Left hindlimb (tissue), 1 donor: ENCODE results near the gene PRUNE2.
"Not testable (repeated sequence)": the region's sequence is repeated elsewhere in the genome, so short reads cannot be mapped to it uniquely, and the experiment has no call there.

ENCODE experiments used
- DNase-seq: peaks from one replicate; pipeline ENCODE4 v3.0.0-alpha.2; 2018

PRUNE2 gene

DNA sequence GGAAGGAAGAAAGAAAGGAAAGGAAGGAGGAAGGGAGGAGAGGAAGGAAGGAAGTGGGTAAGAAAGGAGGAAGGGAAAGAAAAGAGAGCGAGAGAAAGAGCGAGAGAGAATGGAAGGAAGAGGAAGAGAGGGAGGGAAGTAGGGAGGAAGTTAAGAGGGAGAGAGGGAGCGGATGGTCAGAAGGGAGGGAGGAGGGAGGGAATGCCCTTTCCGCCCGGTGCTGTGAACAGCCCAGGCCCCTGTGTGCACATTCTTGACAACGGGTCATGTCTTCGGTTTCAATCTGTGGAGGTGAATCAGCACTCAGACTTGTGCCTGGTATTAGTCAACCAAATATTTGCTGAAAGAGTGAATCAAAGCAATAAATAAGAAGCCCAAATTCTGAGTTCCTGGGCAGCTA lies 39.2 kb downstream of the PRUNE2 start:
- DNase-seq, result no peak

DNA sequence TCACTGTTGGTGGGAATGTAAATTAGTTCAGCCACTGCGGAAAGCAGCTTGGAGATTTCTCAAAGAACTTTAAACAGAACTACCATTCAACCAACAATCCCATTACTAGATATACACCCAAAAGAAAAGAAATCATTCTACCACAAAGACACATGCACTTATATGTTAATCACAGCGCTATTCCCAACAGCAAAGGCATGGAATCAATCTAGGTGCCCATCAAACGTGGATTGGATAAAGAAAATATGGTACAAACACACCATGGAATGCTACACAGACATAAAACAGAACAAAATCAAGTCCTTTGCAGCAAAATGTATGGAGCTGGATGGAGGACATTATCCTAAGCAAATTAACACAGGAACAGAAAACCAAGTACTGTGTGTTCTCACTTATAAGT lies 42.1 kb downstream of the PRUNE2 start:
- no peak for DNase-seq

DNA sequence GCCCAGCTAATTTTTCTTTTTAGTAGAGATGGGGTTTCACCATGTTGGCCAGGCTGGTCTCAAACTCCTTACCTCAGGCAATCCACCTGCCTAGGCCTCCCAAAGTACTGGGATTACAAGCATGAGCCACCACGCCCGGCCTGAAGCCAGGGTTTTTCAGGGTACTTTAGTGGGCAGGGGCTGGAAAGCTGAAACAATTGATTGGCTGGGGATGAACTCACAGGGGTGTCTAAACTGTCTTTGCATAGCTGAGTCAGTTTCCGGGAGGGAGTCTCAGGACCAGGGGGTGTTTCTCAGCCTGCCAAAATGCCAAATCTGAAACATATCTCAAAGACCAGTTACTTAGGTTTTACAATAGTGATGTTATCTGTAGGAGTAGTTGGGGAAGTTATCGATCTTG lies 46.1 kb downstream of the PRUNE2 start:
- DNase-seq, result no peak

DNA sequence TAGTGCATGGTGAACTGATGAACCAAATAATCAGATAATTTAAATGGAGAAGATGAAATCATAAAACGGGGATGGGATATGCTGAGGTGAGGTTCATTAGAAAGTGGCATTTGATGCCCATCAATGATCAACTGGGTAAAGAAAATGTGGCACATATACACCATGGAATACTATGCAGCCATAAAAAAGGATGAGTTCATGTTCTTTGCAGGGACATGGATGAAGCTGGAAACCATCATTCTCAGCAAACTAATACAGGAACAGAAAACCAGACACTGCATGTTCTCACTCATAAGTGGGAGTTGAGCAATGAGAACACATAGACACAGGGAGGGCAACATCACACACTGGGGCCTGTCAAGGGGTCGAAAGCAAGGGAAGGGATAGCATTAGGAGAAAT lies 47.7 kb downstream of the PRUNE2 start:
- DNase-seq, result not testable (repeated sequence)

DNA sequence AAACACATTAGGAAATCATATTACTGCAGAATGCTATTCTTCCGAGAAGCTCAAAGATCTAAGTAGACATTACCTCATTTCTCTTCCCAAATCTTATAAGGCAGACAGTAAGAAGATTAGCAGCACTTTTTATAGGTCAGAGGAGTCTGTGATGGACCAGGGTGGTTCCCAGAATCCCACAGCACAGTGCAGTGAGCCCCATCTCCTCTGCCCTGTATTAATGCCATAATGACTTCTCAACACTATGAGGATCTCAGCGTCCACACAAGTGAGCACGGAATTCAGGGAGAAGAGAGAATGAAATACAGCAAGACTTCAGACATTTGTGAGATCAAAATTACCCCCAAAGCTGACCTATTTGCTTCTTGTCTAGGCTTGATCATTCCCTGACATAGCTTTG lies 49.9 kb downstream of the PRUNE2 start:
- DNase-seq, result no peak

GRCh38 chr9:76855015-76855414 lies 50.9 kb downstream of the PRUNE2 start:
- DNase-seq, result no peak

DNA sequence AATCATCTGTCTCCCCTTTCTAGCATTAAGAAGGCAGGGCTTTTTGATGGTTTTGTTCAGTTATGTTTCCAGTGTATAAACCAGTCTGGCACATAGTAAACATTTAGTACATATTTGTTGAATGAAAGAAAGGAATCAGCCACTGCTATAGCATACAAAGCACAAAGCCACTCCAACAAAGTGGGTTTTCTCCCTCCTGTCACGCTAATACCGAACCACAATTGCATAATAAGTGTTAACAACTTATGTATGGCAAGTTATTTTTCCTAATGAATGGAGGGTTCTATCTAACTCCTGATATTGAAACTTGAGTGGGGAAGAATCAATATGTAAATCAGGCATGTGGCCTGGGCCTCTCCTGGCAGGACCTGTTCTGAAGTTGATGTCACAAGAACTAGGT lies 53.9 kb downstream of the PRUNE2 start:
- DNase-seq, result no peak

DNA sequence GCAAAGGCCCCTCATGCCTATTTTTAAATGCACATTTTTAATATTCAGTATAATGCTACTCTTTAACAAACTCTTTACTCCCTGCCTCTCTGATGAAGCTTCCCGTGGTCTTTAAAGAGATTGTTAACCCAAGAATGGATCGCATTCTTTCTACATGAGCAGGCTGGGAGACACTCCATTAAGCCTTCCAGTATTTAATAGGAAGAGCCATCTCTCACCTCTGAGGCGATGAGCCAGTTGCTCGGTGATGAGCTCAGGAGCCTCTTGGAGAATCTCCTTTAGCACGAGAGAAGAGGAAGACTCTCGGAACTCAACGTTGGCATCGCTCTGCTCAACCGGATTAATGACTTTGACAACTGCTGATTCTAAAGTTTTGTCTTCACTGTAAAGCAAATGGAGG lies 59.6 kb downstream of the PRUNE2 start:
- DNase-seq, result no peak

DNA sequence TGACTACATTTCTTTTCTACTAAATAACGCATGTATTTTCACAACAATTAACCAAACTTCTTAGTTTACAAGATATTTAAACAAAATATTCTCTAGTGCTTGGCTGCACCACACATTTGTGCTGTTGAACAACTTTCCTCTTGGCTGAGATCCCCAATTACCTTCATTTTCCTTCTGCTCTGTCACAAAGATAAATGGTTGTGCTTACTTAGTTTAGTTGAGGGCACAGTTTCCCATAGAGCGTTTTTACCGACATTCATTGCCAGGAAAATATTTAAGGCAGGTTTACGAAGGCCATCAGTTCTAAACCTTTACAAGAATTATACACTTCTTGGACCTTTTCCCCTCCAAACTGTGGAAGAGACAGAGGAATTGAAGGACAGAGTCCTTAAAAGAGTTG lies 60.7 kb downstream of the PRUNE2 start:
- no peak for DNase-seq

DNA sequence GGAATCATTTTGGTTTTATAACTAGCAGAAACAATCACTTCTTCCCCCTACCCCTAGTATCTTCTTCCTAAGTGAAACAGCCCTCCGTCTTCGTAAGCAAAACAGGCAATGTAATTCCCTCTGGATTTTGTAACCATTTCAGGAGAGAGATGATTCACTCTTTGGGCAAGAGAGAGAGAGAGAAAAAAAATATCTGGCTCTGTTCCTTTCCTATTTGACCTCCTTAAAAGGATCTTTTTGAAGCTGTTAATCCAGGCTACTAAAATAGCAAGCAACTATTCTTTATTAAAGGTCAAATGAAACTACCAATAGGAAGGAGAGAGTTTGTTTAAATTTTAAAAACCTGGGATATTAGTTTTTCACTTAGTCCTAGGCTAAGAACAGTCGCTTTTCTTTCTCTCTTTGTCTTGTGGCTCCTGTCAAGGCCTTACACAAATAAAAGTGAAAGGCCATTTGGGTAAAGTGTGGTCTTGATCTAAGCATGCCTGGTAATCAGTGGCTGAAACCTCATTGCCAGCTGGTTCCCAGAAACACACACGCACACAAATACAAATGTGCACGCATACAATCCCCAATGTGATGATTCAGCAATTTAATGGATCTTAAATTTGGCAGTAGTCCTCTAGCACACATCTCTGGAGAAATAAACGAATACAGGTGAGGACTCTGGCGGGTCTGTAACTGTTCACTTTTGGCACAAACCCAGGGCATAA lies 70.2 kb downstream of the PRUNE2 start:
- DNase-seq, result no peak

GRCh38 chr9:76828447-76828846 lies 77.5 kb downstream of the PRUNE2 start:
- DNase-seq, result no peak

DNA sequence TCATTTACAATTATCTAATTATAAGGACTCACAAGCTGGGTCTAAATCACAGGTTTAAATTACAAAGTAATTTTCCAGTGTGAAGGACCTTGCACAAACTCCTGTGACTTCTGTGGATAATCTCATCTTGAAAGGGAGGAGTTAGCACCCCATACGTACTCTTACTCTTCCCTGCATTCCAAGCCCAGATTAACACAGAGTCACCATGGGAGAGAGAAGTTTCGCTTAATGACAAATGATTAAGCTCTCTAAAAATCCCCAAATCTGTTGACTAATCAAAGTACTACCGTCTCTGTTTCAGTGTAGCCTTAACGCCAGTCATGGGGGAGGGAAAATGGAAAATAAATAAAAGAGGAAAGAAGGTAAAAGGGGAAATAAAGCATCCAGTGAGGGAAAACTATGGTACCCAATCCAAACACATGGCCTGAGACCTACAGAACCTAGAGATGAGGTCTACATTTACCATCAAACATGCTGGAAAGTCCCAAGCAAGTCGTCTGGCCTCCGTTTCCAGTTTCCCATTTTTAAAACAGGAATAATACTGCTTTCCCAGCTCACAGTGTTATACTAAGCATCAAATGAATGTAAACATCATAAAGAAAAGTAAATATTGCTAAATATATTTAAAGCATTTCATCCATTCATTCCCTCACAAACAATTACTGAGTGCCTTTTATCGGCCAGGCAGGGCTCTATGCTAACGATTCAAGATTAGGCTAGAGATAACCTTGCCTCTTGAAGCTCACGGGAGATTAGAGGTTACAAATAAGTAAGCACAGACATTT lies 78.4 kb downstream of the PRUNE2 start:
- DNase-seq, result no peak

GRCh38 chr9:76820431-76820830 lies 85.5 kb downstream of the PRUNE2 start:
- no peak for DNase-seq

- peak; percentile 39 for DNase-seq
Observed at GRCh38 chr9:76818271-76818670, 87.6 kb downstream of the PRUNE2 start.

GRCh38 chr9:76817489-76817888 lies 88.4 kb downstream of the PRUNE2 start:
- no peak for DNase-seq

DNA sequence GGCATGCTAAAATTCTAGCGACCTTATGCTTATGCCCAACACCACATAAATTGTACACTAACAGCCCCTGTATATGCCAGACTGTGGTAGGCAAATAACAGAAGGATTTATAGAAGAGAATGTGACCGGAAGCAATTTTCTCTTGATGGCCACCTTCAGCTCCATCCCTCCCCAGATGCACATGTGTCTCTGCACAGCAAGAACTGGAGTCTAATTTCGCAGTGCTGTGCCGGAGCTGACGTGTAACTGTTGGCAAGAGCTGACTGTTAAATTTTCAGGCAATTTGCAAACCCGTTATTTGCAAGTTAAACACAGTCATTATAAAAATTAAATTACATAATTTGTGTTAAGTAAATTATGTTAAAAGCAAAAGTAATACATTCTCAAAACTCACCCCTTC lies 93.3 kb downstream of the PRUNE2 start:
- DNase-seq, result no peak

GRCh38 chr9:76810377-76810957 lies 95.4 kb downstream of the PRUNE2 start:
- DNase-seq, result peak; percentile 36

DNA sequence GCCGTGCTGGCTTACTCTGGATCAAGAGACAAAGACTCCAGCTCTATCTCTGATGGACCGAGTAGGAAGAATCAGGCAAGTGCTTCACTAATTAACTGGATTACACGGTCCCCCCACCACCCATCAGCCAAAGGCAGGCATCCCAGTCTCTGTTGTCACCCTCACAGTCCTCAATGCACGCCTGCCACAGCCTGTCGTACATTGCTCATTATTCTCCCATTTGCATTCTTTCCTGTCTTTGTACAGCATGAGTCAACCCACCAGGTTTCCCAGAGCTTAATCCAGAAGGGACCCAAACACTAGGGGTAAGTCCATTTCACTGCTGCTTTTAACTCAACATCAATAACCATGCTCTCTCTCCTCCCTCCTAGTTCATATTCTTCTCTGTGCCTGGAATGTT lies 97.3 kb downstream of the PRUNE2 start:
- no peak for DNase-seq

- no peak for DNase-seq
Observed at GRCh38 chr9:76803762-76804161, 102.2 kb downstream of the PRUNE2 start.

DNA sequence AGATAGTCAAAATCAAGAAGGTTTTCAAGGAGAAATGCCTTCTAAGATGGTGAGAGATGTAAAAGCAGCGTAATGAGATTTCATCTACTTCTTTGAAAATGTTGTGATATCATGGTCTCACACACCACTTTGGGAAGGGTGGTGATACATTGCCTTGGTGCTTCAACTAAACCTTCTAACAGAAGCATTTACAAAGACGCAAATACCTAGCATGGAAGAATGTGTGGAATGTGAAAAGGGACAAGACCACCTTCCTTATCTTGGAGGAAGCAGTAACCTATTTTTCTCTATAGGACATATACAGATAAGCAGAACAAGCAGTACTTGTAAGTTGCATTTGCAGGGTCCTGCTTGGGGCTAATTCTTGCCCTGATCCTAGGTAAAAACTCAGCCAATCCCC lies 102.8 kb downstream of the PRUNE2 start:
- DNase-seq, result no peak

GRCh38 chr9:76800901-76801300 lies 105.0 kb downstream of the PRUNE2 start:
- no peak for DNase-seq

GRCh38 chr9:76799473-76799872 lies 106.4 kb downstream of the PRUNE2 start:
- no peak for DNase-seq

- no peak for DNase-seq
Observed at GRCh38 chr9:76798527-76798926, 107.4 kb downstream of the PRUNE2 start.

DNA sequence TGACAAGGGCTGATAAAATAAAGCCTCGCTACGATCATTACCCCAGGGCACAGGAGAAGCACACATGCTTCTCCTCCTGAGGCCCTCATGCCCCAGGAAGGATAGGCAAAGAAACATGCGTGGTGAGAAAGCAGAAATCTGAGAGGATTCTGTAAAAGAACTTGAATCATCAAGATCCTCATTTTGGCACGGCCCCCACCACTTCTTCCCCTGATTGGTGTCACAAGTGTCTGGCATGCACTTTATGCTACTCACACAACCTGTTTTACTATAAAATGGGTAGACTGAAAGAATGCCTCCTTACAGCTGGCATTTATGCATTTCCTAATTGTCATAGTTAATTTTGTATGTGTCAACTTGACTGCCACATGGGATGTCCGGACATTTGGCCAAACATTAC lies 109.6 kb downstream of the PRUNE2 start:
- no peak for DNase-seq
